K562 (cell line): ENCODE results near the gene GPR162. TPM values are rescaled to one million over a fixed set of nuclear protein-coding genes. Genes with fewer than 3 reads are reported as not detected.

Source experiments
- CGGBP1 ChIP-seq: fragments of 250-450 bp; sonication (Bioruptor Pico); IDR thresholded peaks from 2 replicates; pipeline ENCODE4 v1.9.0; 2021; ENCODE audit warnings: mild to moderate bottlenecking
- DMBX1 ChIP-seq: fragments of 250-450 bp; sonication (Bioruptor Pico); IDR thresholded peaks from 2 replicates; pipeline ENCODE4 v1.8.0; 2022; ENCODE audit warnings: inconsistent platforms, mild to moderate bottlenecking, moderate library complexity, borderline replicate concordance
- E4F1 ChIP-seq: fragments of 250-450 bp; sonication (Bioruptor Pico); IDR thresholded peaks from 2 replicates; pipeline ENCODE4 v1.5.0; 2021; ENCODE audit warnings: mild to moderate bottlenecking, borderline replicate concordance
- GTF2A2 ChIP-seq: IDR thresholded peaks from 2 replicates; pipeline ENCODE4 v1.6.1; 2016; ENCODE audit warnings: mild to moderate bottlenecking, missing genetic modification characterization, missing compliant biosample characterization
- GTF2F1 ChIP-seq: IDR thresholded peaks from 2 replicates; pipeline ENCODE4 v1.6.1; 2011; ENCODE audit warnings: low read depth, low read length, improper control_type of control experiment
- HMG20A ChIP-seq: fragments of 450-650 bp; formaldehyde crosslinking; conservative IDR thresholded peaks from 2 replicates; pipeline ENCODE4 v1.4.0; 2020; ENCODE audit warnings: mild to moderate bottlenecking, mixed read lengths
- JUNB ChIP-seq: fragments of 450-650 bp; formaldehyde crosslinking; conservative IDR thresholded peaks from 2 replicates; pipeline ENCODE4 v1.4.0; 2020; ENCODE audit warnings: mild to moderate bottlenecking
- NFIC ChIP-seq: fragments of 450-650 bp; IDR thresholded peaks from 2 replicates; pipeline ENCODE4 v1.6.1; 2017; ENCODE audit warnings: mild to moderate bottlenecking, inconsistent platforms
- PTRF ChIP-seq: fragments of 450-650 bp; IDR thresholded peaks from 2 replicates; pipeline ENCODE4 v1.6.1; 2016; ENCODE audit warnings: mild to moderate bottlenecking, missing genetic modification characterization, missing compliant biosample characterization
- RAD21 ChIP-seq, 2 experiments: fragments of 250-450 bp in 1 of 2; fragments of 450-650 bp in 1 of 2; sonication (Bioruptor Pico) in 1 of 2; formaldehyde crosslinking in 1 of 2; IDR thresholded peaks in 1 of 2; conservative IDR thresholded peaks in 1 of 2; 2 replicates each; pipeline versions ENCODE4 v1.4.0 to v1.8.0; 2020 to 2022; ENCODE audit warnings: mild to moderate bottlenecking in 2 of 2, moderate library complexity in 1 of 2
- SLC30A9 ChIP-seq: fragments of 250-450 bp; sonication (Bioruptor Pico); IDR thresholded peaks from 2 replicates; pipeline ENCODE4 v1.8.0; 2022; ENCODE audit warnings: mild to moderate bottlenecking, moderate library complexity
- SP1 ChIP-seq: sonication (generic); formaldehyde crosslinking; IDR thresholded peaks from 2 replicates; pipeline ENCODE4 v1.8.1; 2022; ENCODE audit warnings: mild to moderate bottlenecking, missing genetic modification reagents
- TAF1 ChIP-seq: IDR thresholded peaks from 2 replicates; pipeline ENCODE4 v1.6.1; 2011; ENCODE audit warnings: mild to moderate bottlenecking, low read length, moderate library complexity; ENCODE audit not compliant: insufficient read depth, control insufficient read depth, severe bottlenecking; ENCODE audit errors: extremely low read depth
- TAF9B ChIP-seq: fragments of 450-650 bp; IDR thresholded peaks from 2 replicates; pipeline ENCODE4 v1.6.1; 2018; ENCODE audit warnings: mild to moderate bottlenecking; ENCODE audit not compliant: partially characterized antibody
- TCF7L2 ChIP-seq: fragments of 150-350 bp; IDR thresholded peaks from 2 replicates; pipeline ENCODE4 v1.6.1; 2016; ENCODE audit warnings: low read depth, mild to moderate bottlenecking, low read length, moderate library complexity
- XRCC5 ChIP-seq: fragments of 200-400 bp; formaldehyde crosslinking; IDR thresholded peaks from 2 replicates; pipeline ENCODE4 v1.6.1; 2017; ENCODE audit warnings: low read depth, mild to moderate bottlenecking, low read length
- ZKSCAN8 ChIP-seq: fragments of 200-800 bp; sonication (Bioruptor generic); IDR thresholded peaks from 2 replicates; pipeline ENCODE4 v1.6.1; 2016; ENCODE audit warnings: missing genetic modification characterization, missing compliant biosample characterization
- ZNF347 ChIP-seq: fragments of 450-650 bp; formaldehyde crosslinking; IDR thresholded peaks from 2 replicates; pipeline ENCODE4 v1.4.0; 2020; ENCODE audit warnings: low read depth, mild to moderate bottlenecking, moderate library complexity
- ZNF408 ChIP-seq: fragments of 250-450 bp; sonication (Bioruptor Pico); IDR thresholded peaks from 2 replicates; pipeline ENCODE4 v1.4.0; 2020; ENCODE audit warnings: low read depth, mild to moderate bottlenecking, moderate library complexity
- ZNF586 ChIP-seq: fragments of 450-650 bp; formaldehyde crosslinking; conservative IDR thresholded peaks from 2 replicates; pipeline ENCODE4 v1.4.0; 2020; ENCODE audit warnings: mild to moderate bottlenecking, moderate library complexity
- ZNF717 ChIP-seq: fragments of 250-450 bp; sonication (Bioruptor Pico); IDR thresholded peaks from 2 replicates; pipeline ENCODE4 v1.5.0; 2021
- polyA plus RNA-seq, 8 experiments: library from polyadenylated mRNA; depleted of rRNA in 4 of 8; stranded (reverse) in 5 of 8; unstranded in 3 of 8; fragments of >200 nt; fragmentation: Nextera tagmentation in 2 of 8; fragmentation: Illumina TruSeq in 1 of 8; extraction: Ambion mirVana in 2 of 8; extraction: Trizol in 1 of 8; gene quantifications; 2 replicates each; pipeline versions ENCODE4 v1.2.1 to v1.2.3, GENCODE V29; 2011 to 2014; ENCODE audit warnings: inconsistent platforms in 1 of 8, missing spikeins in 1 of 8
- total RNA-seq, 7 experiments: library from RNA; depleted of rRNA in 6 of 7; stranded (reverse); fragments of >200 nt in 6 of 7; fragmentation: Illumina TruSeq in 2 of 7; extraction: Trizol in 2 of 7; gene quantifications; 2 replicates each; pipeline versions ENCODE4 v1.2.1 to v1.2.3, GENCODE V29; 2011 to 2021; ENCODE audit warnings: low replicate concordance in 1 of 7
- TF ChIP-seq, protein P1 (sequence below): fragments of 250-450 bp; sonication (Bioruptor Pico); IDR thresholded peaks from 2 replicates; pipeline ENCODE4 v1.4.0; 2020
- TF ChIP-seq, protein P2 (sequence below), 2 experiments: fragments of 450-650 bp; conservative IDR thresholded peaks; 2 replicates each; pipeline ENCODE4 v1.6.1; 2017; ENCODE audit warnings: mild to moderate bottlenecking in 2 of 2, moderate library complexity in 2 of 2

GPR162 gene
- total and polyA plus RNA-seq, 9 of the 15 experiments (the other 6 are each of a cell fraction or from before 2014, with no cell fraction given), result 0.65 to 1.8 (median 1.1) TPM; not detected in 2

DNA sequence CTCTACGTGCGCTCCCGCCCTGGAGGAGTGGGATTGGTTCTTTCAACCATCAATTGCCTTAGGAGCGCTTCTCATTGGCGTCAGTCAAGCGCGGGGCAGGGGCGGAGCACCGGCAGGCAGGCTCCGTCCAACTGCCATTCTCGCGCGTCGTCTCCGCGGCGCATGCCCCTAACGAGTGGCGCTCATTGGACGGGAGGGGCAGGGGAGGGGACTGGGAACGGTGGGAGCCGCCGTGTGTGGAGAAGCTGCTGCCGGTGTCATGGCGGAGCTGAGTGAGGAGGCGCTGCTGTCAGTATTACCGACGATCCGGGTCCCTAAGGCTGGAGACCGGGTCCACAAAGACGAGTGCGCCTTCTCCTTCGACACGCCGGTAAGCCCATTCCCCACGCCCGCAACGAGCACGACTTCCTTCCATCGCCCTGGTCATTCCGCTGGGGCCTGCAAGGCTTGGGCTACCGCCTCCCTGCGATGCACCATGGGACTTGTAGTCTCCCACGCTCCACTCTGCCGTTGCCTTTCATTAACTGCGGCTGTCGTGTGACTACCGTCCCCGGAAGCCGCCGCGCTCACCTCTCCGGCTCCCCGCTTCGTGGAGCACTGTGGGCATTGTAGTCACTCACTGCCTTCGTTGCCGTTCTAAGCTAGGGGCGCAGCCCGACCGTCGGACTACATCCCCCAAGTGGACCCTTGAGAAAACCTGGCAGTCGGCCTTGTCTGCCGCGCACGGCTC is 30.5 kb downstream of the GPR162 start, which contains the start of gene USP5 (continued):
- TF ChIP-seq ZKSCAN8 (CRISPR knock-in tag) (no peak), CGGBP1 (CRISPR knock-in tag) (no peak), PTRF (tag) (peak; percentile 62; the same call in 1 of the 2 replicates), ZNF408 (no peak), GTF2A2 (tag) (no peak), GTF2F1 (no peak), ZNF347 (CRISPR knock-in tag) (no peak), XRCC5 (no peak), E4F1 (CRISPR knock-in tag) (no peak), ZNF717 (CRISPR knock-in tag) (no peak), NFIC (peak; percentile 97), TAF1 (peak; percentile 42), JUNB (CRISPR knock-in tag) (no peak), TAF9B (no peak), HMG20A (CRISPR knock-in tag) (no peak), RAD21 (CRISPR knock-in tag; conservative IDR thresholded peaks at IDR 0.05 in 1 of 2, IDR thresholded peaks at IDR 0.05 in 1 of 2) (no peak), SP1 (CRISPR knock-in tag) (peak; percentile 87), SLC30A9 (CRISPR knock-in tag) (no peak), DMBX1 (CRISPR knock-in tag) (peak; percentile 98), TCF7L2 (no peak), ZNF586 (CRISPR knock-in tag) (0 out of 2 replicates have a peak, but pooled peaks have one; percentile 30)
- TF ChIP-seq, protein P1, sequence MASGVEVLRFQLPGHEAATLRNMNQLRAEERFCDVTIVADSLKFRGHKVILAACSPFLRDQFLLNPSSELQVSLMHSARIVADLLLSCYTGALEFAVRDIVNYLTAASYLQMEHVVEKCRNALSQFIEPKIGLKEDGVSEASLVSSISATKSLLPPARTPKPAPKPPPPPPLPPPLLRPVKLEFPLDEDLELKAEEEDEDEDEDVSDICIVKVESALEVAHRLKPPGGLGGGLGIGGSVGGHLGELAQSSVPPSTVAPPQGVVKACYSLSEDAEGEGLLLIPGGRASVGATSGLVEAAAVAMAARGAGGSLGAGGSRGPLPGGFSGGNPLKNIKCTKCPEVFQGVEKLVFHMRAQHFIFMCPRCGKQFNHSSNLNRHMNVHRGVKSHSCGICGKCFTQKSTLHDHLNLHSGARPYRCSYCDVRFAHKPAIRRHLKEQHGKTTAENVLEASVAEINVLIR (CRISPR knock-in tag), result peak; percentile 82
- TF ChIP-seq, protein P2, sequence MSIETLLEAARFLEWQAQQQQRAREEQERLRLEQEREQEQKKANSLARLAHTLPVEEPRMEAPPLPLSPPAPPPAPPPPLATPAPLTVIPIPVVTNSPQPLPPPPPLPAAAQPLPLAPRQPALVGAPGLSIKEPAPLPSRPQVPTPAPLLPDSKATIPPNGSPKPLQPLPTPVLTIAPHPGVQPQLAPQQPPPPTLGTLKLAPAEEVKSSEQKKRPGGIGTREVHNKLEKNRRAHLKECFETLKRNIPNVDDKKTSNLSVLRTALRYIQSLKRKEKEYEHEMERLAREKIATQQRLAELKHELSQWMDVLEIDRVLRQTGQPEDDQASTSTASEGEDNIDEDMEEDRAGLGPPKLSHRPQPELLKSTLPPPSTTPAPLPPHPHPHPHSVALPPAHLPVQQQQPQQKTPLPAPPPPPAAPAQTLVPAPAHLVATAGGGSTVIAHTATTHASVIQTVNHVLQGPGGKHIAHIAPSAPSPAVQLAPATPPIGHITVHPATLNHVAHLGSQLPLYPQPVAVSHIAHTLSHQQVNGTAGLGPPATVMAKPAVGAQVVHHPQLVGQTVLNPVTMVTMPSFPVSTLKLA (conservative IDR thresholded peaks at IDR 0.05), result peak; percentile 63 to 88
